ENCODE data around the gene ABHD12.
"Not testable (repeated sequence)": the region's sequence is repeated elsewhere in the genome, so short reads cannot be mapped to it uniquely, and the experiment has no call there.

DNA sequence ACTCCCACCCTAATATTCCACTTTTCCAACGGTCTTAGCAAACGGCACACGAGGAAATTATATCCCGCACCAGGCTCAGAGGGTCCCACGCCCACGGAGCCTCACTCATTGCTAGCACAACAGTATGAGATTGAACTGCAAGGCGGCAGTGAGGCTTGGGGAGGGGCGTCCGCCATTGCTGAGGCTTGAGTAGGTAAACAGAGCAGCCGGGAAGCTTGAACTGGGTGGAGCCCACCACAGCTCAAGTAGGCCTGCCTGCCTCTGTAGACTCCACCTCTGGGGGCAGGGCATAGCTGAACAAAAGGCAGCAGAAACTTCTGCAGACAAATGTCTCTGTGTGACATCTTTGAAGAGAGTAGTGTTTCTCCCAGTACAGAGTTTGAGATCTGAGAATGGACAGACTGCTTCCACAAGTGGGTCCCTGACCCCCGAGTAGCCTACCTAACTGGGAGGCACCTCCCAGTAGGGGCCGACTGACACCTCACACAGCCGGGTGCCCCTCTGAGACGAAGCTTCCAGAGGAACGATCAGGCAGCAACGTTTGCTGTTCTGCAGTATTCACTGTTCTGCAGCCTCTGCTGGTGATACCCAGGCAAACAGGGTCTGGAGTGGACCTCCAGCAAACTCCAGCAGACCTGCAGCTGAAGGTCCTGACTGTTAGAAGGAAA, 129.7 kb downstream of the ABHD12 start:
- TF ChIP-seq, protein P1, sequence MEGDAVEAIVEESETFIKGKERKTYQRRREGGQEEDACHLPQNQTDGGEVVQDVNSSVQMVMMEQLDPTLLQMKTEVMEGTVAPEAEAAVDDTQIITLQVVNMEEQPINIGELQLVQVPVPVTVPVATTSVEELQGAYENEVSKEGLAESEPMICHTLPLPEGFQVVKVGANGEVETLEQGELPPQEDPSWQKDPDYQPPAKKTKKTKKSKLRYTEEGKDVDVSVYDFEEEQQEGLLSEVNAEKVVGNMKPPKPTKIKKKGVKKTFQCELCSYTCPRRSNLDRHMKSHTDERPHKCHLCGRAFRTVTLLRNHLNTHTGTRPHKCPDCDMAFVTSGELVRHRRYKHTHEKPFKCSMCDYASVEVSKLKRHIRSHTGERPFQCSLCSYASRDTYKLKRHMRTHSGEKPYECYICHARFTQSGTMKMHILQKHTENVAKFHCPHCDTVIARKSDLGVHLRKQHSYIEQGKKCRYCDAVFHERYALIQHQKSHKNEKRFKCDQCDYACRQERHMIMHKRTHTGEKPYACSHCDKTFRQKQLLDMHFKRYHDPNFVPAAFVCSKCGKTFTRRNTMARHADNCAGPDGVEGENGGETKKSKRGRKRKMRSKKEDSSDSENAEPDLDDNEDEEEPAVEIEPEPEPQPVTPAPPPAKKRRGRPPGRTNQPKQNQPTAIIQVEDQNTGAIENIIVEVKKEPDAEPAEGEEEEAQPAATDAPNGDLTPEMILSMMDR (IDR thresholded peaks at IDR 0.05 in 2 of 3, conservative IDR thresholded peaks at IDR 0.05 in 1 of 3; ENCODE audit: control insufficient read depth in 2 of 3, extremely low read depth in 1 of 3, insufficient read depth in 1 of 3, low read depth in 3 of 3, low read length in 3 of 3): not testable (repeated sequence)
- not testable (repeated sequence) for TF ChIP-seq YY1 (IDR thresholded peaks at IDR 0.05; ENCODE audit: low read depth, low read length); FOS (IDR thresholded peaks at IDR 0.05; ENCODE audit: borderline replicate concordance, extremely low read depth, insufficient read length); MXI1 (IDR thresholded peaks at IDR 0.05; ENCODE audit: low read depth, low read length); POLR2A (IDR thresholded peaks at IDR 0.05; ENCODE audit: low read depth, low read length)
- TF ChIP-seq, protein P2, sequence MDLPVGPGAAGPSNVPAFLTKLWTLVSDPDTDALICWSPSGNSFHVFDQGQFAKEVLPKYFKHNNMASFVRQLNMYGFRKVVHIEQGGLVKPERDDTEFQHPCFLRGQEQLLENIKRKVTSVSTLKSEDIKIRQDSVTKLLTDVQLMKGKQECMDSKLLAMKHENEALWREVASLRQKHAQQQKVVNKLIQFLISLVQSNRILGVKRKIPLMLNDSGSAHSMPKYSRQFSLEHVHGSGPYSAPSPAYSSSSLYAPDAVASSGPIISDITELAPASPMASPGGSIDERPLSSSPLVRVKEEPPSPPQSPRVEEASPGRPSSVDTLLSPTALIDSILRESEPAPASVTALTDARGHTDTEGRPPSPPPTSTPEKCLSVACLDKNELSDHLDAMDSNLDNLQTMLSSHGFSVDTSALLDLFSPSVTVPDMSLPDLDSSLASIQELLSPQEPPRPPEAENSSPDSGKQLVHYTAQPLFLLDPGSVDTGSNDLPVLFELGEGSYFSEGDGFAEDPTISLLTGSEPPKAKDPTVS (IDR thresholded peaks at IDR 0.05; ENCODE audit: low read depth, low read length): not testable (repeated sequence)
